MM.1S (cell line): ENCODE measurements around the gene TBL1X.

Experiments used
- CTCF ChIP-seq: fragments of 300-600 bp; sonication (generic); IDR thresholded peaks from 2 replicates; pipeline ENCODE4 v1.5.1; 2016; ENCODE audit warnings: antibody characterized with exemption, low read length, mixed read lengths
- EZH2 ChIP-seq: fragments of 300-600 bp; sonication (generic); optimal IDR thresholded peaks from 2 replicates; pipeline ENCODE3; 2017; ENCODE audit warnings: low read depth, mild to moderate bottlenecking, antibody characterized with exemption, low read length, mixed read lengths

- TF ChIP-seq EZH2 (no peak), CTCF (no peak)
Observed at GRCh38 chrX:9516635-9517034, 51.8 kb downstream of the TBL1X start.
